NOMO-1 treated with dmso at 0.1 percent for 144 hours (cell line): ENCODE data around the gene MAGT1.
A peak's percentile ranks its signal among the peaks of the same experiment; 100 is the strongest.
"Not testable (repeated sequence)": the region's sequence is repeated elsewhere in the genome, so short reads cannot be mapped to it uniquely, and the experiment has no call there.

Experiments
- DNase-seq: peaks from one replicate; lab custom pipeline; 2025; ENCODE audit not compliant: unreplicated experiment; lab: John Stamatoyannopoulos, UW

Gene MAGT1

DNA sequence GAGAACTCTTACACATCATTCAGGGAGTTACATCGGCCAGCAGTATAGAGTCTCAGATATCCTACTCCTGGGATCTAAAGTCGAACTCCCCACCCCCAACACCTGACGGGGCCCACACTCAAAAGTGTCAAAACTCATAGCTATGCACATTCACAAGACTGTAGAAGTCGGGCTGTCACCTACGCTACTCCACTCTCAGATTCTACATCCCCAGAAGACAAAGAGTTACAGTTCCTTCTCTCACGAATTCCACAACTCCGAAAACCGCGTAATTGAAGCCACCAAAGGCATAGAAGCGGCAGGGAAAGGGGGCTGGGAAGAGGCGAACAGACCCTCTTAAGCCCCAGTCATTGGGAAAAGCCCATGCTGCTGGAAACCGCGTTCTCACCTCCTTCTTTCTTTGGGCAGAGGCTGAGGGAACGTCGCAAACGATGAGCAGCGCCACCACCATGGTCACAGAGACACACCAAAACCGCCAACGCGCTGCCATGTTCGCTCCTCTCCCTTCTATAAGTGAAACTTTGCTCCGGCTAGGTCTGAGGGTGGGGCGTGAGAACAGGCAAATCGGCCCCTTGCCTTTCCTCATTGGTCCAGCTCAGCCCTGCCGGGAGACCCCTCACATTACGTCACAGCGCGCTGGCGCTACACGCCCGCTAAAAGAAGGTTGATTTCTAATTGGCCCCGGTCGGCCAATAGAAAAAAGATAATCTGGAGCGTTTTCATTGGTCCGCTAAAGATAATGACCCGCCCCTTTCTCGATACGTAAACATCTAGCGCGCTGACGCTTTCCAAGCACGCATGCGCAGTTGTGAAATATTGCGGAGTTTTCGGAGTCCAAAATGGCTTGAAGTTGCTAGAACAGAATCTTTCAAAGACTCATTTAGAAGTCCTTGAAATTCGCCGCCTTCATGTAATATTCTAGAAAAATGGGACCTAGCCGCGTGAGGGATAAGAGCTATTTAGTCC, at the start of gene MAGT1:
Gene MAGT1 (minus strand): TSS at position 515 of the 966 bp plus-strand sequence. CDS start 25 bp downstream, at position 490.
- peak; percentile 87 for DNase-seq

- DNase-seq: not testable (repeated sequence)
Measured at GRCh38 chrX:77945031-77945430, 49.8 kb upstream of the MAGT1 start.

- DNase-seq: no peak
Measured at GRCh38 chrX:77938083-77938680, 42.9 kb upstream of the MAGT1 start.

GRCh38 chrX:77937291-77937690, 42.1 kb upstream of the MAGT1 start:
- DNase-seq: no peak

- DNase-seq: no peak
Measured at GRCh38 chrX:77936299-77936698, 41.1 kb upstream of the MAGT1 start.

GRCh38 chrX:77935886-77936285, 40.7 kb upstream of the MAGT1 start:
- no peak for DNase-seq

DNA sequence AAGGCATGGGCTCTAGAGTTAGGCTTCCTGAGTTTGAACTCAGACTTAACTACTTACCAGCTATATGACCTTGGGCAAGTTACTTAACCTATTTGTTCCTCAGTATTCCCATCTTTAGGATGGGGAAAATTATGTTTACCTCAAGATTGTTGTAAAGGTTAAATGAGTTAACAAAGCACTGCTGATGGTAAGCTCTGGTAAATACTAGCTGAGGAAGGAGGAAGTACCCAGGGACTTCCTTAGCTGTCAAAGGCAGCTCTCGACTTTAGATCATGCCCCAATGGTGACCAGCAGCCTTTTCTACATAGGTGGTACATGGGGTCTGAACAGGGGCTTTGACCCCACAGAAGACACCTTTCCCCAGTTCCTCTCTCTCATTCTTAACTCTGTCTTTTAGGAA, 35.3 kb upstream of the MAGT1 start:
- DNase-seq: no peak

GRCh38 chrX:77925764-77926163, 30.5 kb upstream of the MAGT1 start:
- DNase-seq: no peak

GRCh38 chrX:77924320-77924859, 29.2 kb upstream of the MAGT1 start:
- no peak for DNase-seq

DNA sequence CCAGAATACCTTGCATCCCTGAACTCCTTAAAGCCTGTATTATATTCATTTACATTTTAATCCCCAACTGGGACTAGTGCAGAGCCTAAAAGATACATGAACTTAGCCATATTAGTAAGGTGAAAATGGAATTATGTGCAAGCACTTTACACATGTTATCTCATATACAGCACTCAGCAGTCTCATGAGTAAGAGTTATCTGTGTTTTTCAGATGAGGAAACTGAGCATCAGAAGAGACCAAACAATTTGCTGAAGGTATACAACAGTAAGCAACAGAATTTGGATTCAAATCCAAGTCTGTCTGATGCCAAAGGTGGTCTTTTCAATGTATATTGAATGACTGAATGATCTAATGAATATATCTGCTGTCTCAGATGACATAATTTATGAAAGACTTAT, 27.6 kb upstream of the MAGT1 start:
- DNase-seq: no peak

DNA sequence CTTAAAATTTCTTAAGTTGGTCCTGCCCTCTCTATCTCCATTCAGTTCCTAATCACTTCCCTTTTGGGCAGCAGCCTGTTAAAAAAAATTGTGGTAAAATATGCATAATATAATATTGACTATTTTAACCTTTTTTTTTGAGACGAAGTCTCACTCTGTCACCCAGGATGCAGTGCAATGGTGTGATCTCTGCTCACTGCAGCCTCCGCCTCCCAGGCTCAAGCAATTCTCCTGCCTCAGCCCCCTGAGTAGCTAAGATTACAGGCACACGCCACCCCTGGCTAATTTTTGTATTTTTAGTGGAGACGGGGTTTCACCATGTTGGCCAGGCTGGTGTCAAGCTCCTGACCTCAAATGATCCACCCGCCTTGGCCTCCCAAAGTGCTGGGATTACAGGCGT, 24.1 kb upstream of the MAGT1 start:
- DNase-seq: not testable (repeated sequence)

GRCh38 chrX:77918568-77918967, 23.3 kb upstream of the MAGT1 start:
- no peak for DNase-seq

GRCh38 chrX:77917294-77917933, 22.2 kb upstream of the MAGT1 start:
- no peak for DNase-seq

DNA sequence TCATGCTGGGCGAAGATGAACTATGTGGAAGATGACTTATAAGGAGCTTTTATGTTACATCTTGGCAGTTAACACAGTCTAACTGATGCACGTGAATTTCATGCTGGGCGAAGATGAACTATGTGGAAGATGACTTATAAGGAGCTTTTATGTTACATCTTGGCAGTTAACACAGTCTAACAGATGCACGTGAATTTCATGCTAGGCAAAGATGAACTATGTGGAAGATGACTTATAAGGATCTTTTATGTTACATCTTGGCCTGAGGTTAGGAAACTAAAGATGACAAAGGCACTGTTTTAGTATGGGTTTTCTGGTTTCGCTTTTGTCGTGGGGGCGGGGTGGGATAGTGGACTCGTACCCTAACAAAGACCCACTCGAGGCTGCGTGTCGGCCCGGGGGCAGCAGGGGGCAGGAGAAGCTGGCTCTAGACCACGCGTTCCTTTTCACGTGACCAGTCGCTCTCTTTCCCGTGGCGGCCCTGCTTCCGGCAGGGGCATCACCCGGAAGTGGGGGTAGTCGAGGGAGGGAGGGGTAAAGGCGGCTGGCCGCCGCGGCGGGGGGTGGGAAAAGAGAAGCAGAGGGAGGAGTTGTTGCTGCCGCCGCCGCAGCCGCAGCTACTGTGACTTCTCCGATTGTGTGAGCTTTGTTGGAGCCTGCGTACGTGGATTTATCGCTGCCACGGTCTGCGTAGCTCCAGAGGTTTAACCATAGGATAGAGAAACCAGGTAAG, 15.0 kb upstream of the MAGT1 start, which contains the start of gene ATP7A:
Gene ATP7A (plus strand): TSS at position 586 of the 733 bp plus-strand sequence. CDS start 60,949 bp downstream, outside the sequence.
- DNase-seq: peak; percentile 91

DNA sequence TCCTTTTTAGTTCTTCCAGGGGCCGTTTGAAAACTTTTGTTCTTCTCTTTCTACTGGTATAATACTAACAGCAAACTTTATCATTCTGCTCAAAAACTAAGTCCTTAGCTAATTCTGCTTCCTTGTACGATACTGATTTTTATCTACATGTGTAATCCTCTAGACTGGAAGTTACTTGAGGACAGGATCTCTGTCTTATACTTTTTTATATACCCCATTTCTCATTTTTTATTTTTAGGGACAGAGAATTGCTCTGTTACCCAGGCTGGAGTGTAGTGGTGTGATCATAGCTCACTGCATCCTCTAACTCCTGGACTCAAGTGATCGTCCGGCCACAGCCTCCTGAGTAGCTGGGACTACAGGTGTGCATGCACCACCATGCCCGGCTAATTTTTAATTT, 6.3 kb upstream of the MAGT1 start:
- DNase-seq: no peak

DNA sequence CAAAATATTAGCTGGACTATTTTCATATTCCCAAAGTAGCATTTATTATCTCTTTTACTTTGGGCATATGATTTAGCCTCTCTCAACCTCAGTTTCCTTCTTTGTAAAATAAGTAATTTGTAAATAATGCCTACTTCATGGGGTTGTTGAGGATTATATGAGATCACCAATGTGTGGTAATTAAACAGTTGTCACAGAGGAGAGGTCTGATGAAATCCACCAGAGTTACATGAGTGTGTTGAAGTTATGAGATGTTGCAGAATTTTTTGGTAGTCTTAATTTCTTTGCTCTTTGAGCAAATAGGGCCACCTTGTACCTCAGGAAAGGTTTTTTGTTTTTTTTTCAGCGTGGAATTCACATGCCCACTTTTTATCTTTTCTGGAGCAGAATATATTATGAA, 5.5 kb upstream of the MAGT1 start:
- peak; percentile 0 for DNase-seq

DNA sequence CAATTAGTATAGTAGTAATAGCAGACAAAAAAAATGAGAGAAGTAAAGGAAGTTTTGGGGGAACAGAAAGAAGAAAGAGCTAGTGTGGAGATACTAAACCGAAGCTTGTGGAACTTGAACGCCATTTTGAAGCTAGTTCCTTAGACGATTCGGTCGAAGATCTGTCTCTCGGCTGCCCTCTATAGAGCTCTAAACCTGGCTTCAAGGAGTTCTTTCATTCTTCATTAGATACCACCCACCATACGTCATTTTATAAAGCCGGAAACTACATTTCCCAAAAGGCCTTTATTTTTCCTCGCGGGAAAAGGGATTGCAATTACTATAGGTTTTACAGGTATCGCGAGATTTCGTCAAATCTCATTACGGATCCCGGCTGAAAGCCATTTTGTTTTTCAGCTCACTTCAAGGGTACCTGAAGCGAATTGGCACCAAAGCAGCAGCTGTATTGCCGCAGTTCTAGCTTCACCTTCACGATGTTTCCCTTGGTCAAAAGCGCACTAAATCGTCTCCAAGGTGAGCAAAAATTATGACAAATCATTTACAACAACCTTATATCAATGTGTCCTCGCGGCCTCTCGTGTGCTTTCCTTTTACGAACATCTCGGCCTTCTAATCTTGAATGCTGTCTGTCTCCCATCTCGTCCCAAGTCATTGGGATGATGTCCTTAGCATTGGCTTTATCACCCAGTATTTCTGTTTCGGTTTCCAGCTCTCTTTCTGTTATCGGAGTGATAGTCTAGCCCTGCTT, 4.0 kb upstream of the MAGT1 start, which contains the start of gene COX7B:
Gene COX7B (plus strand): TSS at position 388 of the 748 bp plus-strand sequence. CDS start 86 bp downstream, at position 474.
- DNase-seq: peak; percentile 77

- no peak for DNase-seq
Measured at GRCh38 chrX:77893713-77894112, 1.5 kb downstream of the MAGT1 start.

- no peak for DNase-seq
Measured at GRCh38 chrX:77892887-77893286, 2.3 kb downstream of the MAGT1 start.

GRCh38 chrX:77881418-77881817, 13.8 kb downstream of the MAGT1 start:
- not testable (repeated sequence) for DNase-seq
